ENCODE data around the gene ECSCR. TPM values are rescaled to one million over a fixed set of nuclear protein-coding genes. Genes with fewer than 3 reads are reported as not detected.
A peak's percentile ranks its signal among the peaks of the same experiment; 100 is the strongest.
"Not testable (repeated sequence)": the region's sequence is repeated elsewhere in the genome, so short reads cannot be mapped to it uniquely, and the experiment has no call there.

Gene ECSCR
- total RNA-seq, 1 experiment from 2014 or later = not detected

GRCh38 chr5:139422307-139422893, 40.1 kb downstream of the ECSCR start:
- in situ Hi-C loops (cut with HindIII; ENCODE audit: low pct_unique_long_range_greater_than_20kb, low sequenced_read_pairs) = loop anchor here (25.0 kb wide), 1 partner anchor 140 kb away; the partner anchor contains the start of gene UBE2D2

GRCh38 chr5:139419226-139420192, 43.0 kb downstream of the ECSCR start:
- in situ Hi-C loops (cut with HindIII; ENCODE audit: low pct_unique_long_range_greater_than_20kb, low sequenced_read_pairs) = loop anchor here (25.0 kb wide), 1 partner anchor 143 kb away; the partner anchor contains the start of gene UBE2D2
- no peak for DNase-seq (ENCODE audit: low read depth, low spot score)

More at GRCh38 chr5:139422307-139422893, 40.1 kb downstream of the ECSCR start:
- DNase-seq (ENCODE audit: low read depth, low spot score) = peak; percentile 84

GRCh38 chr5:139418793-139419192, 43.8 kb downstream of the ECSCR start:
- in situ Hi-C loops (cut with HindIII; ENCODE audit: low pct_unique_long_range_greater_than_20kb, low sequenced_read_pairs) = loop anchor here (25.0 kb wide), 1 partner anchor 144 kb away; the partner anchor contains the start of gene UBE2D2
- no peak for DNase-seq (ENCODE audit: low read depth, low spot score)

- in situ Hi-C loops (cut with HindIII; ENCODE audit: low pct_unique_long_range_greater_than_20kb, low sequenced_read_pairs) = loop anchor here (25.0 kb wide), 1 partner anchor 145 kb away; the partner anchor contains the start of gene UBE2D2
- DNase-seq (ENCODE audit: low read depth, low spot score) = no peak
Observed at GRCh38 chr5:139417214-139417613, 45.3 kb downstream of the ECSCR start.

GRCh38 chr5:139416651-139417050, 45.9 kb downstream of the ECSCR start:
- in situ Hi-C loops (cut with HindIII; ENCODE audit: low pct_unique_long_range_greater_than_20kb, low sequenced_read_pairs) = loop anchor here (25.0 kb wide), 1 partner anchor 146 kb away; the partner anchor contains the start of gene UBE2D2
- no peak for DNase-seq (ENCODE audit: low read depth, low spot score)

GRCh38 chr5:139415869-139416268, 46.7 kb downstream of the ECSCR start:
- DNase-seq (ENCODE audit: low read depth, low spot score) = no peak
- in situ Hi-C loops (cut with HindIII; ENCODE audit: low pct_unique_long_range_greater_than_20kb, low sequenced_read_pairs) = loop anchor here (25.0 kb wide), 1 partner anchor 146 kb away; the partner anchor contains the start of gene UBE2D2

- DNase-seq (ENCODE audit: low read depth, low spot score) = no peak
- in situ Hi-C loops (cut with HindIII; ENCODE audit: low pct_unique_long_range_greater_than_20kb, low sequenced_read_pairs) = loop anchor here (25.0 kb wide), 1 partner anchor 147 kb away; the partner anchor contains the start of gene UBE2D2
Observed at GRCh38 chr5:139415221-139415861, 47.2 kb downstream of the ECSCR start.

- peak; percentile 55 for DNase-seq (ENCODE audit: low read depth, low spot score)
- in situ Hi-C loops (cut with HindIII; ENCODE audit: low pct_unique_long_range_greater_than_20kb, low sequenced_read_pairs) = loop anchor here (25.0 kb wide), 1 partner anchor 148 kb away; the partner anchor contains the start of gene UBE2D2
Observed at GRCh38 chr5:139414581-139415130, 47.9 kb downstream of the ECSCR start.

GRCh38 chr5:139413963-139414362, 48.6 kb downstream of the ECSCR start:
- in situ Hi-C loops (cut with HindIII; ENCODE audit: low pct_unique_long_range_greater_than_20kb, low sequenced_read_pairs) = loop anchor here (25.0 kb wide), 1 partner anchor 148 kb away; the partner anchor contains the start of gene UBE2D2
- no peak for DNase-seq (ENCODE audit: low read depth, low spot score)

- in situ Hi-C loops (cut with HindIII; ENCODE audit: low pct_unique_long_range_greater_than_20kb, low sequenced_read_pairs) = loop anchor here (25.0 kb wide), 1 partner anchor 149 kb away; the partner anchor contains the start of gene UBE2D2
Observed at GRCh38 chr5:139413153-139413552, 49.4 kb downstream of the ECSCR start.

GRCh38 chr5:139410993-139411828, 51.3 kb downstream of the ECSCR start:
- in situ Hi-C loops (cut with HindIII; ENCODE audit: low pct_unique_long_range_greater_than_20kb, low sequenced_read_pairs) = loop anchor here (25.0 kb wide), 1 partner anchor 151 kb away; the partner anchor contains the start of gene UBE2D2

More at GRCh38 chr5:139413153-139413552, 49.4 kb downstream of the ECSCR start:
- DNase-seq (ENCODE audit: low read depth, low spot score) = no peak

GRCh38 chr5:139410121-139410992, 52.2 kb downstream of the ECSCR start:
- DNase-seq (ENCODE audit: low read depth, low spot score) = no peak
- in situ Hi-C loops (cut with HindIII; ENCODE audit: low pct_unique_long_range_greater_than_20kb, low sequenced_read_pairs) = loop anchor here (25.0 kb wide), 1 partner anchor 152 kb away; the partner anchor contains the start of gene UBE2D2

More at GRCh38 chr5:139410993-139411828, 51.3 kb downstream of the ECSCR start:
- no peak for DNase-seq (ENCODE audit: low read depth, low spot score)

GRCh38 chr5:139409116-139409515, 53.4 kb downstream of the ECSCR start:
- in situ Hi-C loops (cut with HindIII; ENCODE audit: low pct_unique_long_range_greater_than_20kb, low sequenced_read_pairs) = loop anchor here (25.0 kb wide), 1 partner anchor 153 kb away; the partner anchor contains the start of gene UBE2D2
- DNase-seq (ENCODE audit: low read depth, low spot score) = not testable (repeated sequence)

- no peak for DNase-seq (ENCODE audit: low read depth, low spot score)
- in situ Hi-C loops (cut with HindIII; ENCODE audit: low pct_unique_long_range_greater_than_20kb, low sequenced_read_pairs) = loop anchor here (25.0 kb wide), 1 partner anchor 154 kb away; the partner anchor contains the start of gene UBE2D2
Observed at GRCh38 chr5:139408191-139408590, 54.4 kb downstream of the ECSCR start.

GRCh38 chr5:139407517-139407916, 55.0 kb downstream of the ECSCR start:
- in situ Hi-C loops (cut with HindIII; ENCODE audit: low pct_unique_long_range_greater_than_20kb, low sequenced_read_pairs) = loop anchor here (25.0 kb wide), 1 partner anchor 155 kb away; the partner anchor contains the start of gene UBE2D2

More at GRCh38 chr5:139407517-139407916, 55.0 kb downstream of the ECSCR start:
- DNase-seq (ENCODE audit: low read depth, low spot score) = no peak

All from SK-MEL-5 (cell line).